GM12878 (cell line): ENCODE measurements around the gene DUXB. TPM values are rescaled to one million over a fixed set of nuclear protein-coding genes. Genes with fewer than 3 reads are reported as not detected.

Experiments
- ATAC-seq: fragments of 200-7000 bp; cut with Tn5 transposase; 3 replicates; pipeline ENCODE4 v1.9.1; 2020; ENCODE audit warnings: mild to moderate bottlenecking, moderate library complexity
- BruUV-seq: library from RNA; stranded (reverse); fragments of 400-500 nt; replicated peaks from 2 replicates; lab custom pipeline; 2021; lab: Mats Ljungman, UMichigan
- CTCF ChIA-PET: fragments of 300-600 bp; sonication (Branson Sonifier 250); formaldehyde crosslinking; extraction: SDS; loops from one replicate; lab custom pipeline; 2021; ENCODE audit warnings: inconsistent platforms; lab: Yijun Ruan, JAX
- POLR2A ChIA-PET: fragments of 350-600 bp; formaldehyde crosslinking; extraction: SDS; loops from one replicate; lab custom pipeline; 2021; ENCODE audit warnings: inconsistent platforms; lab: Charles Lee
- RAD21 ChIA-PET: fragments of 300-600 bp; sonication (Branson Sonifier 250); formaldehyde crosslinking; loops from one replicate; lab custom pipeline; 2023; ENCODE audit warnings: antibody characterized with exemption; ENCODE audit not compliant: unreplicated experiment; lab: Charles Lee
- SMC1A ChIA-PET: fragments of 300-600 bp; sonication (Branson Sonifier 250); formaldehyde crosslinking; loops from one replicate; lab custom pipeline; 2023; ENCODE audit not compliant: unreplicated experiment, uncharacterized antibody; lab: Charles Lee
- DNase-seq: peaks from one replicate; pipeline ENCODE4 v3.0.0-alpha.2; 2011; ENCODE audit warnings: low read depth, low spot score
- FAIRE-seq: peaks from 3 replicates; lab custom pipeline; 2011; peaks lifted over from hg19 to GRCh38; lab: Jason Lieb, UNC
- H2AFZ ChIP-seq: 2 replicates; pipeline ENCODE4 v1.6.0; 2011; ENCODE audit warnings: low read depth, low read length, control low read depth; ENCODE audit not compliant: control insufficient read depth
- H3K27ac ChIP-seq: 2 replicates; pipeline ENCODE4 v1.5.1; 2011; ENCODE audit warnings: control low read depth; ENCODE audit not compliant: control insufficient read depth, insufficient read depth
- H3K27me3 ChIP-seq, 2 experiments: replicated peaks in 1 of 2; 2 replicates each; pipeline versions ENCODE4 v1.6.0 to v1.6.1; 2011; ENCODE audit warnings: low read length in 1 of 2; ENCODE audit not compliant: control insufficient read depth in 2 of 2, insufficient read depth in 2 of 2
- H3K36me3 ChIP-seq, 2 experiments: 2 replicates each; pipeline ENCODE4 v1.5.1; 2011; ENCODE audit warnings: low read length in 1 of 2; ENCODE audit not compliant: control insufficient read depth in 2 of 2, insufficient read depth in 2 of 2
- H3K4me1 ChIP-seq: 2 replicates; pipeline ENCODE4 v1.6.1; 2011; ENCODE audit warnings: mild to moderate bottlenecking, low read length, moderate library complexity, mixed read lengths; ENCODE audit not compliant: control insufficient read depth, insufficient read depth
- H3K4me2 ChIP-seq: 2 replicates; pipeline ENCODE4 v1.6.0; 2011; ENCODE audit warnings: control low read depth; ENCODE audit not compliant: control insufficient read depth, insufficient read depth
- H3K4me3 ChIP-seq: fragments of 200-600 bp; sonication (generic); 2 replicates; pipeline ENCODE4 v1.5.1; 2016
- H3K79me2 ChIP-seq: 2 replicates; pipeline ENCODE4 v1.6.0; 2011; ENCODE audit warnings: low read length; ENCODE audit not compliant: control insufficient read depth, insufficient read depth
- H3K9ac ChIP-seq: 2 replicates; pipeline ENCODE4 v1.8.0; 2011; ENCODE audit warnings: low read length, control low read depth, mixed read lengths; ENCODE audit not compliant: control insufficient read depth, insufficient read depth
- H3K9me3 ChIP-seq: replicated peaks from 3 replicates; pipeline ENCODE4 v1.5.1; 2011; ENCODE audit warnings: mild to moderate bottlenecking, low read length; ENCODE audit not compliant: control insufficient read depth, insufficient read depth
- H4K20me1 ChIP-seq: 2 replicates; pipeline ENCODE4 v1.6.0; 2011; ENCODE audit not compliant: control insufficient read depth, insufficient read depth
- CBFB ChIP-seq: IDR thresholded peaks from 2 replicates; pipeline ENCODE4 v1.6.1; 2016; ENCODE audit warnings: antibody characterized with exemption, low read depth
- CHD2 ChIP-seq: IDR thresholded peaks from 2 replicates; pipeline ENCODE4 v1.6.1; 2011; ENCODE audit warnings: low read depth, low read length, improper control_type of control experiment, borderline replicate concordance
- KLF5 ChIP-seq: fragments of 450-650 bp; IDR thresholded peaks from 2 replicates; pipeline ENCODE4 v1.6.1; 2014; ENCODE audit warnings: mild to moderate bottlenecking; ENCODE audit not compliant: partially characterized antibody
- RUNX3 ChIP-seq: IDR thresholded peaks from 2 replicates; pipeline ENCODE4 v1.6.1; 2012; ENCODE audit warnings: low read length, inconsistent platforms
- SMAD1 ChIP-seq: fragments of 450-650 bp; IDR thresholded peaks from 2 replicates; pipeline ENCODE4 v1.6.1; 2018; ENCODE audit warnings: mild to moderate bottlenecking, low read depth; ENCODE audit not compliant: partially characterized antibody
- TBL1XR1 ChIP-seq: IDR thresholded peaks from 2 replicates; pipeline ENCODE4 v1.6.1; 2012; ENCODE audit warnings: low read depth, low read length, improper control_type of control experiment
- YY1 ChIP-seq: IDR thresholded peaks from 2 replicates; pipeline ENCODE4 v1.6.1; 2011; ENCODE audit warnings: low read depth, mild to moderate bottlenecking, low read length
- ZNF274 ChIP-seq: IDR thresholded peaks from one replicate; pipeline ENCODE4 v1.8.0; 2011; ENCODE audit not compliant: insufficient read length, insufficient read depth
- ZSCAN29 ChIP-seq: fragments of 450-650 bp; IDR thresholded peaks from 2 replicates; pipeline ENCODE4 v1.6.1; 2017; ENCODE audit warnings: mild to moderate bottlenecking, moderate library complexity
- WGBS: methylation state at CpG from one replicate; pipeline ENCODE4 v1.1.6; 2016; ENCODE audit warnings: low lambda C conversion rate; ENCODE audit not compliant: insufficient replicate concordance, insufficient coverage; ENCODE audit errors: missing lambda C conversion rate; 5-methylcytosine and 5-hydroxymethylcytosine counted together
- in situ Hi-C: fragments of 300-500 bp; cut with MboI; formaldehyde crosslinking; loops from 9 replicates; pipeline ENCODE4 v1.14.3; 2018; ENCODE audit warnings: mixed read lengths
- intact Hi-C: fragments of 100-400 bp; cut with micrococcal nuclease; formaldehyde crosslinking; loops from one replicate; pipeline ENCODE4 v1.14.2; 2022; ENCODE audit not compliant: unreplicated experiment
- polyA plus RNA-seq, 11 experiments: library from polyadenylated mRNA; depleted of rRNA in 4 of 11; unstranded in 6 of 11; stranded (reverse) in 5 of 11; fragments of >200 nt; fragmentation: Nextera tagmentation in 4 of 11; fragmentation: Illumina TruSeq in 1 of 11; extraction: Ambion mirVana in 4 of 11; extraction: Trizol in 1 of 11; gene quantifications; 1 replicate in 1 of 11; 2 replicates in 10 of 11; pipeline versions ENCODE4 v1.2.1 to v1.2.3, GENCODE V29; 2011 to 2016; ENCODE audit warnings: inconsistent platforms in 2 of 11, missing spikeins in 2 of 11, low read depth in 1 of 11
- total RNA-seq, 4 experiments: library from RNA; depleted of rRNA in 3 of 4; stranded (reverse); fragments of >200 nt in 3 of 4; fragmentation: Illumina TruSeq in 1 of 4; extraction: Trizol in 1 of 4; gene quantifications; 2 replicates each; pipeline versions ENCODE4 v1.2.1 to v1.2.3, GENCODE V29; 2013 to 2021
- TF ChIP-seq, protein P1 (sequence below): fragments of 450-650 bp; formaldehyde crosslinking; IDR thresholded peaks from 2 replicates; pipeline ENCODE4 v1.4.0; 2020; ENCODE audit warnings: mild to moderate bottlenecking, moderate library complexity
- TF ChIP-seq, protein P2 (sequence below): IDR thresholded peaks from 2 replicates; pipeline ENCODE4 v1.6.1; 2012; ENCODE audit warnings: low read depth, low read length, improper control_type of control experiment
- TF ChIP-seq, protein P3 (sequence below): fragments of 450-650 bp; IDR thresholded peaks from 2 replicates; pipeline ENCODE4 v1.6.1; 2017; ENCODE audit warnings: mild to moderate bottlenecking, moderate library complexity

The DUXB gene
- total and polyA plus RNA-seq, 10 of the 15 experiments (the other 5 are each of a cell fraction or from before 2014, with no cell fraction given): 0.05 TPM; not detected in 9

DNA sequence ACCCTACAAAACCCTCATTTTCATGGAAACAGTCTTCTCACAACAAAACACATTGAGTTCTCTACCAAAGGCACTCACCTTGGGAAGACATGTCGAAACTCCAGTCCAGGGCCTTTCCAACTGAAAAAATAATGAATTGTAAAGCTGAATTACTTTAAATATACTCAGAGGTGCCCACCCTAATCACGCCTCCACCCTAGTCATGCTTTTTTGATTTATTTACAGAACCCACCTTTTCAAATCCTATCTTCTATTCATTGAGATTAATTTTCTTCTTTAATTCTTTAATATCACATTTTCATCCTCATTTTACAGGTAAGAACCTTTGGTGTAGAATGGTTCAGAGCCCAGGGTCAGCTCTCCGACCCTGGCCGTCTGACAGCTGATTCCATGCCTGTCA lies 24.4 kb downstream of the DUXB start, which contains the start of gene CPHXL2:
Gene CPHXL2 (minus strand): TSS at position 101 of the 400 bp plus-strand sequence. CDS start 10 bp downstream, at position 91.
- intact Hi-C loops: no loop called here
- Histone ChIP-seq H3K9ac (no peak within 1 kb of the TSS), H4K20me1 (no peaks in the 10 kb centered on the region), H3K36me3 (no peaks in the 10 kb centered on the region), H3K79me2 (no peaks in the 10 kb centered on the region), H3K27me3 (no peaks in the 10 kb centered on the region), H3K27ac (no peak within 1 kb of the TSS), H3K4me3 (no peak within 1 kb of the TSS), H2AFZ (no peak within 1 kb of the TSS), H3K4me2 (no peak within 1 kb of the TSS), H3K4me1 (no peaks in the 10 kb centered on the region), H3K9me3 (no peaks in the 10 kb centered on the region)
- TF ChIP-seq SMAD1 (no peak), CHD2 (no peak), YY1 (no peak), ZSCAN29 (no peak), TBL1XR1 (no peak), CBFB (no peak), RUNX3 (no peak), KLF5 (no peak), ZNF274 (no peak)
- TF ChIP-seq, protein P1, sequence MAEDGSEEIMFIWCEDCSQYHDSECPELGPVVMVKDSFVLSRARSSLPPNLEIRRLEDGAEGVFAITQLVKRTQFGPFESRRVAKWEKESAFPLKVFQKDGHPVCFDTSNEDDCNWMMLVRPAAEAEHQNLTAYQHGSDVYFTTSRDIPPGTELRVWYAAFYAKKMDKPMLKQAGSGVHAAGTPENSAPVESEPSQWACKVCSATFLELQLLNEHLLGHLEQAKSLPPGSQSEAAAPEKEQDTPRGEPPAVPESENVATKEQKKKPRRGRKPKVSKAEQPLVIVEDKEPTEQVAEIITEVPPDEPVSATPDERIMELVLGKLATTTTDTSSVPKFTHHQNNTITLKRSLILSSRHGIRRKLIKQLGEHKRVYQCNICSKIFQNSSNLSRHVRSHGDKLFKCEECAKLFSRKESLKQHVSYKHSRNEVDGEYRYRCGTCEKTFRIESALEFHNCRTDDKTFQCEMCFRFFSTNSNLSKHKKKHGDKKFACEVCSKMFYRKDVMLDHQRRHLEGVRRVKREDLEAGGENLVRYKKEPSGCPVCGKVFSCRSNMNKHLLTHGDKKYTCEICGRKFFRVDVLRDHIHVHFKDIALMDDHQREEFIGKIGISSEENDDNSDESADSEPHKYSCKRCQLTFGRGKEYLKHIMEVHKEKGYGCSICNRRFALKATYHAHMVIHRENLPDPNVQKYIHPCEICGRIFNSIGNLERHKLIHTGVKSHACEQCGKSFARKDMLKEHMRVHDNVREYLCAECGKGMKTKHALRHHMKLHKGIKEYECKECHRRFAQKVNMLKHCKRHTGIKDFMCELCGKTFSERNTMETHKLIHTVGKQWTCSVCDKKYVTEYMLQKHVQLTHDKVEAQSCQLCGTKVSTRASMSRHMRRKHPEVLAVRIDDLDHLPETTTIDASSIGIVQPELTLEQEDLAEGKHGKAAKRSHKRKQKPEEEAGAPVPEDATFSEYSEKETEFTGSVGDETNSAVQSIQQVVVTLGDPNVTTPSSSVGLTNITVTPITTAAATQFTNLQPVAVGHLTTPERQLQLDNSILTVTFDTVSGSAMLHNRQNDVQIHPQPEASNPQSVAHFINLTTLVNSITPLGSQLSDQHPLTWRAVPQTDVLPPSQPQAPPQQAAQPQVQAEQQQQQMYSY (CRISPR knock-in tag): no peak
- TF ChIP-seq, protein P2, sequence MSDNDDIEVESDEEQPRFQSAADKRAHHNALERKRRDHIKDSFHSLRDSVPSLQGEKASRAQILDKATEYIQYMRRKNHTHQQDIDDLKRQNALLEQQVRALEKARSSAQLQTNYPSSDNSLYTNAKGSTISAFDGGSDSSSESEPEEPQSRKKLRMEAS: no peak
- TF ChIP-seq, protein P3, sequence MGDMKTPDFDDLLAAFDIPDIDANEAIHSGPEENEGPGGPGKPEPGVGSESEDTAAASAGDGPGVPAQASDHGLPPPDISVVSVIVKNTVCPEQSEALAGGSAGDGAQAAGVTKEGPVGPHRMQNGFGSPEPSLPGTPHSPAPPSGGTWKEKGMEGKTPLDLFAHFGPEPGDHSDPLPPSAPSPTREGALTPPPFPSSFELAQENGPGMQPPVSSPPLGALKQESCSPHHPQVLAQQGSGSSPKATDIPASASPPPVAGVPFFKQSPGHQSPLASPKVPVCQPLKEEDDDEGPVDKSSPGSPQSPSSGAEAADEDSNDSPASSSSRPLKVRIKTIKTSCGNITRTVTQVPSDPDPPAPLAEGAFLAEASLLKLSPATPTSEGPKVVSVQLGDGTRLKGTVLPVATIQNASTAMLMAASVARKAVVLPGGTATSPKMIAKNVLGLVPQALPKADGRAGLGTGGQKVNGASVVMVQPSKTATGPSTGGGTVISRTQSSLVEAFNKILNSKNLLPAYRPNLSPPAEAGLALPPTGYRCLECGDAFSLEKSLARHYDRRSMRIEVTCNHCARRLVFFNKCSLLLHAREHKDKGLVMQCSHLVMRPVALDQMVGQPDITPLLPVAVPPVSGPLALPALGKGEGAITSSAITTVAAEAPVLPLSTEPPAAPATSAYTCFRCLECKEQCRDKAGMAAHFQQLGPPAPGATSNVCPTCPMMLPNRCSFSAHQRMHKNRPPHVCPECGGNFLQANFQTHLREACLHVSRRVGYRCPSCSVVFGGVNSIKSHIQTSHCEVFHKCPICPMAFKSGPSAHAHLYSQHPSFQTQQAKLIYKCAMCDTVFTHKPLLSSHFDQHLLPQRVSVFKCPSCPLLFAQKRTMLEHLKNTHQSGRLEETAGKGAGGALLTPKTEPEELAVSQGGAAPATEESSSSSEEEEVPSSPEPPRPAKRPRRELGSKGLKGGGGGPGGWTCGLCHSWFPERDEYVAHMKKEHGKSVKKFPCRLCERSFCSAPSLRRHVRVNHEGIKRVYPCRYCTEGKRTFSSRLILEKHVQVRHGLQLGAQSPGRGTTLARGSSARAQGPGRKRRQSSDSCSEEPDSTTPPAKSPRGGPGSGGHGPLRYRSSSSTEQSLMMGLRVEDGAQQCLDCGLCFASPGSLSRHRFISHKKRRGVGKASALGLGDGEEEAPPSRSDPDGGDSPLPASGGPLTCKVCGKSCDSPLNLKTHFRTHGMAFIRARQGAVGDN: no peak
- ChIA-PET RAD21 (interaction anchor here (0.5 kb wide), 1 partner anchor 127 kb away, joined by 3 read pairs; no protein-coding TSS in a partner anchor), CTCF (no interaction called here), SMC1A (no interaction called here), POLR2A (no interaction called here)
- in situ Hi-C loops: no loop called here
- no peak for ATAC-seq
- WGBS: 50% methylated on average over 4 of the region's 4 CpGs
- no peak for FAIRE-seq
- BruUV-seq: no TSS peak
- no peak for DNase-seq
